Neural progenitor cell (in vitro differentiated cells): ENCODE results near the gene ADORA1. TPM values are rescaled to one million over a fixed set of nuclear protein-coding genes. Genes with fewer than 3 reads are reported as not detected.

Experiments used
- DNase-seq: peaks from one replicate; pipeline ENCODE4 v3.0.0-alpha.2; 2016; ENCODE audit warnings: low spot score
- H2AFZ ChIP-seq: fragments of 200-600 bp; sonication (generic); replicated peaks from 2 replicates; pipeline ENCODE4 v1.6.1; 2016; ENCODE audit warnings: antibody characterized with exemption
- H3F3A ChIP-seq: fragments of 200-600 bp; sonication (generic); 2 replicates; pipeline ENCODE4 v1.6.1; 2016; ENCODE audit warnings: antibody characterized with exemption, low read depth
- H3K27ac ChIP-seq: fragments of 200-600 bp; sonication (generic); 2 replicates; pipeline ENCODE4 v1.5.1; 2016; ENCODE audit warnings: mild to moderate bottlenecking
- H3K27me3 ChIP-seq: fragments of 200-600 bp; sonication (generic); 2 replicates; pipeline ENCODE4 v1.6.1; 2016; ENCODE audit warnings: mild to moderate bottlenecking, moderate library complexity
- H3K36me3 ChIP-seq: fragments of 200-600 bp; sonication (generic); 2 replicates; pipeline ENCODE4 v1.5.1; 2016
- H3K4me1 ChIP-seq: fragments of 200-600 bp; sonication (generic); 2 replicates; pipeline ENCODE4 v1.6.1; 2016; ENCODE audit warnings: mixed run types
- H3K4me2 ChIP-seq: fragments of 200-600 bp; sonication (generic); 2 replicates; pipeline ENCODE4 v1.6.1; 2016
- H3K4me3 ChIP-seq: fragments of 200-600 bp; sonication (generic); 2 replicates; pipeline ENCODE4 v1.5.1; 2016
- H3K79me2 ChIP-seq: fragments of 200-600 bp; sonication (generic); 2 replicates; pipeline ENCODE4 v1.6.1; 2016; ENCODE audit warnings: low read depth
- H3K9ac ChIP-seq: fragments of 200-600 bp; sonication (generic); 2 replicates; pipeline ENCODE4 v1.6.1; 2016
- H3K9me3 ChIP-seq: fragments of 200-600 bp; sonication (generic); 2 replicates; pipeline ENCODE4 v1.5.1; 2016; ENCODE audit warnings: low read depth
- H4K20me1 ChIP-seq: fragments of 200-600 bp; sonication (generic); 2 replicates; pipeline ENCODE4 v1.6.1; 2016; ENCODE audit warnings: low read depth
- H3K27ac Mint-ChIP-seq: 3 replicates; pipeline ENCODE4 v1.8.0; 2021; ENCODE audit warnings: mixed read lengths
- H3K27me3 Mint-ChIP-seq: 2 replicates; pipeline ENCODE4 v1.8.0; 2022; ENCODE audit warnings: low read depth, mild to moderate bottlenecking, inconsistent platforms, moderate library complexity, mixed read lengths; ENCODE audit not compliant: insufficient read depth
- H3K36me3 Mint-ChIP-seq: 3 replicates; pipeline ENCODE4 v1.8.0; 2021; ENCODE audit warnings: mixed read lengths
- H3K4me1 Mint-ChIP-seq: 3 replicates; pipeline ENCODE4 v1.8.0; 2021; ENCODE audit warnings: mixed read lengths
- H3K4me3 Mint-ChIP-seq: 3 replicates; pipeline ENCODE4 v1.8.0; 2021; ENCODE audit warnings: mild to moderate bottlenecking, moderate library complexity, mixed read lengths
- H3K9me3 Mint-ChIP-seq: 3 replicates; pipeline ENCODE4 v1.8.0; 2020; ENCODE audit warnings: mixed read lengths
- EZH2 ChIP-seq: fragments of 200-600 bp; sonication (generic); IDR thresholded peaks from 2 replicates; pipeline ENCODE4 v1.6.1; 2017; ENCODE audit warnings: antibody characterized with exemption, mild to moderate bottlenecking, moderate library complexity
- EZH2phosphoT487 ChIP-seq: fragments of 200-600 bp; sonication (generic); IDR thresholded peaks from 2 replicates; pipeline ENCODE4 v1.6.1; 2017; ENCODE audit warnings: antibody characterized with exemption
- total RNA-seq: library from RNA; depleted of rRNA; stranded (reverse); fragments of >200 nt; gene quantifications from 2 replicates; pipeline ENCODE4 v1.2.3, GENCODE V29; 2015; ENCODE audit warnings: low replicate concordance
- TF ChIP-seq, protein P1 (sequence below): fragments of 200-600 bp; sonication (generic); IDR thresholded peaks from 2 replicates; pipeline ENCODE4 v1.5.1; 2017; ENCODE audit warnings: antibody characterized with exemption, mild to moderate bottlenecking

The ADORA1 gene
- total RNA-seq, 1 donor from 2014 or later, result 1.1 TPM

DNA sequence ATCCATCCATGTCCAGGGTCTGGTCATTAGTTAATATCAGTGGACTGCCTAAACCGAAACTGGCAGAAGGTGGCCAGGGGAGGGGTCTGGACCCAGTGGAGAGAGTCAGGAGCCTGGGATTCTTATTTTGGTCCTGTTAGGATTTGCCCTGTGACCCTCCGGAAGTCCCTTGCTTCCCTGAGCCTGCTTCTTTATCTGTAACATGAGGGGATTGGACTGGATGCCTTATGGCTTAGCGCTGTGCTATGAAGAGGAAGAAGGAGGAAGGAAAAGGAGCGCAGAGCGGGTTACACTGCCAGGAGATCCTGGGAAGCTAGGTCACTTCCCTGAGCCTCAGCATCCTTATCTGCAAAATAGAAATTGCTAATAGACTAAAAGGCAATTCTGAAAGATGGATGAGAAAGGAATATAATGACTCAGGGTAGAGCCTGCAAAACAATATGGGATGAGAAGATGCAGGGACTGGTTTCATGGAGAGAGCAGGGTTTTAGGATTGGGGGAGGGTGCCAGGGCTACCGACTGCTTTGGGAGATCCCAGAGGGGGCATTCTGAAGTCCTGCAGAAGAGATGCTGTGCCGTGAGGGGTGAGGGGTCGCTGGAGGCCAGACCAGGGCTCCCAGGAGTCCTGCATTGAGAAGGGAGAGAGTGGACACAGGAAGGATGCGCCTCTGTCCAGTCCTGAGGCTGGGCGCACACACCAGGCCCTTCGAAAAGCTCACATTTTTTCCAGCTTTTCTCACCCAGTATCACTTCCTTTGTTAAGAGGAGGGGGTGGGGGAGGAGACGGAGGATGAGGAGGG is 460 bp upstream of the ADORA1 start:
- Mint-ChIP-seq H3K9me3 (no peaks in the 10 kb centered on the region), H3K27ac (peak overlapping the region; percentile 25), H3K4me1 (peaks cover 50% of the 10 kb centered on the region), H3K4me3 (peak overlapping the region; percentile 85), H3K36me3 (peaks cover 2% of the 10 kb centered on the region), H3K27me3 (peaks cover 13% of the 10 kb centered on the region)
- no peak for DNase-seq
- H3K36me3 ChIP-seq, result no peaks in the 10 kb centered on the region
- peaks cover 20% of the 10 kb centered on the region for H3K4me1 ChIP-seq
- peaks cover 9% of the 10 kb centered on the region for H3F3A ChIP-seq
- H3K27ac ChIP-seq, result no peak overlapping the region
- H3K4me2 ChIP-seq, result peak overlapping the region; percentile 81
- TF ChIP-seq EZH2 (no peak), EZH2phosphoT487 (no peak)
- TF ChIP-seq, protein P1, sequence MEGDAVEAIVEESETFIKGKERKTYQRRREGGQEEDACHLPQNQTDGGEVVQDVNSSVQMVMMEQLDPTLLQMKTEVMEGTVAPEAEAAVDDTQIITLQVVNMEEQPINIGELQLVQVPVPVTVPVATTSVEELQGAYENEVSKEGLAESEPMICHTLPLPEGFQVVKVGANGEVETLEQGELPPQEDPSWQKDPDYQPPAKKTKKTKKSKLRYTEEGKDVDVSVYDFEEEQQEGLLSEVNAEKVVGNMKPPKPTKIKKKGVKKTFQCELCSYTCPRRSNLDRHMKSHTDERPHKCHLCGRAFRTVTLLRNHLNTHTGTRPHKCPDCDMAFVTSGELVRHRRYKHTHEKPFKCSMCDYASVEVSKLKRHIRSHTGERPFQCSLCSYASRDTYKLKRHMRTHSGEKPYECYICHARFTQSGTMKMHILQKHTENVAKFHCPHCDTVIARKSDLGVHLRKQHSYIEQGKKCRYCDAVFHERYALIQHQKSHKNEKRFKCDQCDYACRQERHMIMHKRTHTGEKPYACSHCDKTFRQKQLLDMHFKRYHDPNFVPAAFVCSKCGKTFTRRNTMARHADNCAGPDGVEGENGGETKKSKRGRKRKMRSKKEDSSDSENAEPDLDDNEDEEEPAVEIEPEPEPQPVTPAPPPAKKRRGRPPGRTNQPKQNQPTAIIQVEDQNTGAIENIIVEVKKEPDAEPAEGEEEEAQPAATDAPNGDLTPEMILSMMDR, result no peak
- no peak overlapping the region for H3K9ac ChIP-seq
- H3K9me3 ChIP-seq, result no peaks in the 10 kb centered on the region
- no peaks in the 10 kb centered on the region for H3K79me2 ChIP-seq
- peaks cover 3% of the 10 kb centered on the region for H4K20me1 ChIP-seq
- H3K4me3 ChIP-seq, result peak overlapping the region; percentile 39
- peaks cover 36% of the 10 kb centered on the region for H3K27me3 ChIP-seq
- H2AFZ ChIP-seq, result peak overlapping the region; percentile 46

DNA sequence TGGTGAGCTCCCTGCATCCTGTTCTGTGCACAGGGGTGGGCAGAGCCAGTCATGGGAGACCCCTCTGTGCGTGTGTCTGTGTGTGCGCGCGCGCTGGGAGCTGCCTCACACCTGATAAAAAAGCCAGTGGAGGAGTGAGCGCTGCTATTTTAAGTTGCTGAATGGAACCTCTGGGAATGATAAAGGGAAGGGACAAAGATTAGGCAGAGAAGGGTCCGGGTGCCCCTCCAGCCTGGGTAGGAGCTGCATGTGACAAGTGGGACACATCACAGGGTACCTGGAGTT is 847 bp downstream of the ADORA1 start:
- peak overlapping the region; percentile 48 for H2AFZ ChIP-seq
- Mint-ChIP-seq H3K4me3 (peak overlapping the region; percentile 87), H3K27ac (no peak overlapping the region), H3K4me1 (peaks cover 50% of the 10 kb centered on the region), H3K9me3 (no peaks in the 10 kb centered on the region), H3K27me3 (peaks cover 14% of the 10 kb centered on the region), H3K36me3 (peaks cover 2% of the 10 kb centered on the region)
- H3K4me1 ChIP-seq, result peaks cover 20% of the 10 kb centered on the region
- no peaks in the 10 kb centered on the region for H3K36me3 ChIP-seq
- H3K9me3 ChIP-seq, result no peaks in the 10 kb centered on the region
- peak overlapping the region; percentile 39 for H3K4me3 ChIP-seq
- H3K9ac ChIP-seq, result no peak overlapping the region
- peak overlapping the region; percentile 81 for H3K4me2 ChIP-seq
- TF ChIP-seq EZH2phosphoT487, result no peak
- TF ChIP-seq, protein P1, result no peak
- TF ChIP-seq EZH2, result no peak
- H3K27ac ChIP-seq, result no peak overlapping the region
- H4K20me1 ChIP-seq, result peaks cover 3% of the 10 kb centered on the region
- no peak for DNase-seq
- peaks cover 36% of the 10 kb centered on the region for H3K27me3 ChIP-seq
- peaks cover 9% of the 10 kb centered on the region for H3F3A ChIP-seq
- no peaks in the 10 kb centered on the region for H3K79me2 ChIP-seq

DNA sequence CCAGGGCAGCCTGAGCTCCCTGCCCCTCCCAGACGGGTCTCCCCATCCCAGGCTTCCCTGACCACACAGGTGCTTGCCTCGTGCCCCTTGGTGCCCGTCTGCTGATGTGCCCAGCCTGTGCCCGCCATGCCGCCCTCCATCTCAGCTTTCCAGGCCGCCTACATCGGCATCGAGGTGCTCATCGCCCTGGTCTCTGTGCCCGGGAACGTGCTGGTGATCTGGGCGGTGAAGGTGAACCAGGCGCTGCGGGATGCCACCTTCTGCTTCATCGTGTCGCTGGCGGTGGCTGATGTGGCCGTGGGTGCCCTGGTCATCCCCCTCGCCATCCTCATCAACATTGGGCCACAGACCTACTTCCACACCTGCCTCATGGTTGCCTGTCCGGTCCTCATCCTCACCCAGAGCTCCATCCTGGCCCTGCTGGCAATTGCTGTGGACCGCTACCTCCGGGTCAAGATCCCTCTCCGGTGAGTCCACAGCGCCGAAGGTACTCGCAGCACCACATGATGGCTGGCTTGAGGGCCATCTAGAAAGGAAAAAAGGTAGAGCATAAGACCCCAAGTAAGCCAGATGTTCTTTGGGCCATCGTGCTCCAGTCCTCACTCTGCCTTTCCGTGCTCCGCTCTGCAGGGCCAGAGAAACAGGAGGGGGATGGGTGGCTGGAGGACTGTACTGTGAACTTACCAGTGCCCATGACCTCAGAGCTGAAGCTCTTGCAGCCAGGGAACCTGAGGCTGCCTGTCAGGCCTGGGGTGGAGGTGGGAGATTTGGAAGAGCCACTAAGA is 1.4 kb downstream of the ADORA1 start:
- TF ChIP-seq EZH2phosphoT487 (no peak), EZH2 (no peak)
- TF ChIP-seq, protein P1, result no peak
- Histone ChIP-seq H2AFZ (peak overlapping the region; percentile 48), H3F3A (peaks cover 9% of the 10 kb centered on the region), H3K4me1 (peaks cover 24% of the 10 kb centered on the region), H3K27me3 (peaks cover 36% of the 10 kb centered on the region), H3K9ac (no peak overlapping the region), H3K4me3 (peak overlapping the region; percentile 39), H4K20me1 (peaks cover 3% of the 10 kb centered on the region), H3K27ac (no peak overlapping the region), H3K4me2 (peak overlapping the region; percentile 81), H3K36me3 (no peaks in the 10 kb centered on the region), H3K79me2 (no peaks in the 10 kb centered on the region), H3K9me3 (no peaks in the 10 kb centered on the region)
- Mint-ChIP-seq H3K9me3 (no peaks in the 10 kb centered on the region), H3K4me3 (peak overlapping the region; percentile 87), H3K4me1 (peaks cover 52% of the 10 kb centered on the region), H3K27ac (peak overlapping the region; percentile 57), H3K36me3 (peaks cover 2% of the 10 kb centered on the region), H3K27me3 (peaks cover 14% of the 10 kb centered on the region)
- no peak for DNase-seq
